MCF 10A (cell line): Measurements from ENCODE around the gene ACTR1A. TPM values are rescaled to one million over a fixed set of nuclear protein-coding genes. Genes with fewer than 3 reads are reported as not detected.
A peak's percentile ranks its signal among the peaks of the same experiment; 100 is the strongest.

Experiments used
- BruUV-seq: library from RNA; stranded (reverse); fragments of 400-500 nt; replicated peaks from 2 replicates; lab custom pipeline; 2021; lab: Mats Ljungman, UMichigan
- CTCF ChIA-PET: fragments of 300-600 bp; sonication (Branson Sonifier 250); formaldehyde crosslinking; extraction: SDS; loops from one replicate; lab custom pipeline; 2021; ENCODE audit warnings: antibody characterized with exemption, inconsistent platforms; lab: Yijun Ruan, JAX
- POLR2A ChIA-PET: fragments of 300-600, 350-650 bp; sonication (Branson Sonifier 250); formaldehyde crosslinking; extraction: SDS; loops from one replicate; lab custom pipeline; 2020; ENCODE audit warnings: antibody characterized with exemption, inconsistent platforms; lab: Yijun Ruan, JAX
- DNase-seq: peaks from one replicate; pipeline ENCODE4 v3.0.0-alpha.2; 2018; ENCODE audit not compliant: unreplicated experiment
- H3K27ac Mint-ChIP-seq: one replicate; pipeline ENCODE4 v1.8.0; 2022; ENCODE audit warnings: mild to moderate bottlenecking, low read depth, mixed read lengths; ENCODE audit not compliant: unreplicated experiment
- H3K27me3 Mint-ChIP-seq: one replicate; pipeline ENCODE4 v1.8.0; 2022; ENCODE audit warnings: mixed read lengths; ENCODE audit not compliant: insufficient read depth, unreplicated experiment
- H3K36me3 Mint-ChIP-seq: one replicate; pipeline ENCODE4 v1.8.0; 2022; ENCODE audit warnings: mild to moderate bottlenecking, moderate library complexity, mixed read lengths; ENCODE audit not compliant: insufficient read depth, unreplicated experiment
- H3K4me1 Mint-ChIP-seq: one replicate; pipeline ENCODE4 v1.8.0; 2022; ENCODE audit warnings: mixed read lengths; ENCODE audit not compliant: insufficient read depth, unreplicated experiment
- H3K4me3 Mint-ChIP-seq: one replicate; pipeline ENCODE4 v1.8.0; 2022; ENCODE audit warnings: mild to moderate bottlenecking, moderate library complexity, mixed read lengths; ENCODE audit not compliant: unreplicated experiment
- H3K9me3 Mint-ChIP-seq: one replicate; pipeline ENCODE4 v1.8.0; 2022; ENCODE audit warnings: mixed read lengths; ENCODE audit not compliant: unreplicated experiment
- intact Hi-C: fragments of 100-400 bp; cut with micrococcal nuclease; formaldehyde crosslinking; loops from 2 replicates; pipeline ENCODE4 v1.14.1; 2022
- total RNA-seq: library from RNA; stranded (reverse); gene quantifications from 2 replicates; pipeline ENCODE4 v1.2.3, GENCODE V29; 2022
- TF ChIP-seq, protein P1 (sequence below): fragments of 200-600 bp; IDR thresholded peaks from one replicate; pipeline ENCODE4 v1.8.0; 2022; ENCODE audit warnings: antibody characterized with exemption, mild to moderate bottlenecking; ENCODE audit not compliant: unreplicated experiment

ACTR1A gene
- total RNA-seq, 1 experiment from 2014 or later: 60.1 TPM

DNA sequence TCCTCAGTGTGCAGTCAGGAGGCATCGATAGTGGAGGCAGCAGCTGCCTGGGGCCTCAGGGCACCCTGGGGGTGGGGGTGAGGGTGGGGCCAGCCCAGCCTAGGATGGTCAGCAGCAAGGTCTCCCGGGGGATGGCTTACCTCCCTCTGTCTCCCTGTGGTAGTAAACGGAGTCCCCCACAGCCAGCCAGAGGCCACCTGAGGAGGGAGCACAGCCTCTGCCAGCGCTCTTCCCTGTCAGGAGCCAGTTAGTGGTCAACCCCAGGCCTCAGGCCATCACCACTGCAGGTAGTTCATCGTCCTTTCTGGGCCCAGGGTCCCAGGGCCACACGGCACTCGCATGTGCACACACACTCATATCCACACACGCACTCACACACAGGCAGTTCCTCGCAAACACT lies 22.1 kb downstream of the ACTR1A start:
- no peaks in the 10 kb centered on the region for H3K27me3 Mint-ChIP-seq
- no peaks in the 10 kb centered on the region for H3K4me1 Mint-ChIP-seq
- TF ChIP-seq, protein P1, sequence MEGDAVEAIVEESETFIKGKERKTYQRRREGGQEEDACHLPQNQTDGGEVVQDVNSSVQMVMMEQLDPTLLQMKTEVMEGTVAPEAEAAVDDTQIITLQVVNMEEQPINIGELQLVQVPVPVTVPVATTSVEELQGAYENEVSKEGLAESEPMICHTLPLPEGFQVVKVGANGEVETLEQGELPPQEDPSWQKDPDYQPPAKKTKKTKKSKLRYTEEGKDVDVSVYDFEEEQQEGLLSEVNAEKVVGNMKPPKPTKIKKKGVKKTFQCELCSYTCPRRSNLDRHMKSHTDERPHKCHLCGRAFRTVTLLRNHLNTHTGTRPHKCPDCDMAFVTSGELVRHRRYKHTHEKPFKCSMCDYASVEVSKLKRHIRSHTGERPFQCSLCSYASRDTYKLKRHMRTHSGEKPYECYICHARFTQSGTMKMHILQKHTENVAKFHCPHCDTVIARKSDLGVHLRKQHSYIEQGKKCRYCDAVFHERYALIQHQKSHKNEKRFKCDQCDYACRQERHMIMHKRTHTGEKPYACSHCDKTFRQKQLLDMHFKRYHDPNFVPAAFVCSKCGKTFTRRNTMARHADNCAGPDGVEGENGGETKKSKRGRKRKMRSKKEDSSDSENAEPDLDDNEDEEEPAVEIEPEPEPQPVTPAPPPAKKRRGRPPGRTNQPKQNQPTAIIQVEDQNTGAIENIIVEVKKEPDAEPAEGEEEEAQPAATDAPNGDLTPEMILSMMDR: no peak
- ChIA-PET POLR2A (interaction anchor here (1.3 to 1.8 kb wide), 2 partner anchors 21 to 60 kb away, joined by 4 to 7 read pairs; partner anchors contain the start of gene FBXL15), CTCF (interaction anchor here (0.5 to 2.4 kb wide), 9 partner anchors 10 to 756 kb away, joined by 3 to 28 read pairs (median 5); no protein-coding TSS in a partner anchor)
- intact Hi-C loops: no loop called here
- H3K36me3 Mint-ChIP-seq: peaks cover 45% of the 10 kb centered on the region
- DNase-seq: no peak
- no peaks in the 10 kb centered on the region for H3K9me3 Mint-ChIP-seq
- H3K27ac Mint-ChIP-seq: no peak overlapping the region
- H3K4me3 Mint-ChIP-seq: no peak overlapping the region
- no TSS peak for BruUV-seq

DNA sequence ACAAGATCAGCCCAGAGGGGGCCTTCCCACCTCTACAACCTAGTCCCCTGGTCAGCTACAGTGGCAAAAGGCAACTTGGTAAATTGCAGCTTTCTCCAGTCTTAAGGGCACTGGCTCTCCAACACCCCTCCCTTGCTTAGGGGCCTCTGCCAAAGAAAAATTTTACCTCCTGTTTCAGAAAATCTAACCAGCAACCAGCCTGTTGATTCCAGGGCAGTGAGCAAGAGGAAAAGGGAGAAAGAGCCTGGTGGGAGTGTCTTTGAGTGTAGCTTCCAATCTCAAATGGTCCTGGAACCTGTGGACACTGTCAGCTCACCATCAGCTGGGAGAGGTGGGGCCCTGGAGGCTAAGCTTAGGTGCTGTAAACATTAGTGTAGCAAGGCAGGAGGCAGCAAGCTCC lies 22.9 kb downstream of the ACTR1A start:
- TF ChIP-seq, protein P1: no peak
- Mint-ChIP-seq H3K9me3 (no peaks in the 10 kb centered on the region), H3K4me1 (no peaks in the 10 kb centered on the region), H3K27me3 (no peaks in the 10 kb centered on the region), H3K27ac (no peak overlapping the region), H3K36me3 (peaks cover 37% of the 10 kb centered on the region), H3K4me3 (no peak overlapping the region)
- BruUV-seq: no TSS peak
- CTCF ChIA-PET: interaction anchor here (0.6 to 2.4 kb wide), 27 partner anchors 8 to 322 kb away, joined by 3 to 28 read pairs (median 4); partner anchors contain the start of gene C10orf95
- POLR2A ChIA-PET: interaction anchor here (1.0 to 1.8 kb wide), 8 partner anchors 21 to 59 kb away, joined by 3 to 7 read pairs (median 4); partner anchors contain the start of genes C10orf95 and FBXL15
- intact Hi-C loops: loop anchor here (1.0 to 2.0 kb wide), 5 partner anchors 57 to 310 kb away; no protein-coding TSS in a partner anchor
- DNase-seq: no peak

DNA sequence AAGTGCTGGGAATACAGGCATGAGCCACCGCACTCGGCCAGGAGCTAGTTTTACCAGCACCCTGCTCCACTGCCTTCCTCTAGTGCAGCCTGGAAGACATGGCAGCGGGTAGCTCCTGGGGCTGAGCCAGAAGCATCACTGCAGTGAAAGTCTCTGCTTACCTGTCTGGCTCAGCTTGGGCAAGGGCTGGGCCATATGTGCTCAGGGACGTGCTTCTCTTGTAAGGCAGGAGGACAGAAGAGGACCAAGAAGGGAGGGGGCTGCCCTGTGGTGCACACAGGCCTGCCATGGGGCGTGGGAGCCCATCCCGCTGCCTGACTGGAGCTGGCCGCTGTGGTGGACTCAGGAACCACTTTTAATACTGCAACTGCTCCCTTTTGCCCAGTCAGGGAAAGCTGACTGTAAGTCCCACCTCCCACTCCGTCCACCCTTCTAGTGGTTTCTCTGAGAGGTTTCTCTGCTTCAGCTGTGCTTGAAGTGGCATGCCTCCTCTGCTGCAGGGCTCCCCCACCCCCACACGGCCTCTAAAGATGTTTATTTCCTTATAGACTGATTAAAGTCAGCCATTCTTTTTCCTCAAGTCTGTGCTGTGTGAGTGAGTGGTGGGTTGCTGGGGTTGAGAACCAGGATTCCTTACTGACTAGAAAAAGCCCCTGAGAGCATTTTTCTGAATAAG lies 25.9 kb downstream of the ACTR1A start:
- Mint-ChIP-seq H3K4me3 (no peak overlapping the region), H3K4me1 (no peaks in the 10 kb centered on the region), H3K36me3 (peaks cover 23% of the 10 kb centered on the region), H3K9me3 (no peaks in the 10 kb centered on the region), H3K27me3 (no peaks in the 10 kb centered on the region), H3K27ac (no peak overlapping the region)
- ChIA-PET POLR2A (interaction anchor here (0.6 to 1.9 kb wide), 2 partner anchors 45 to 208 kb away, joined by 3 to 4 read pairs; partner anchors contain the start of gene CUEDC2), CTCF (interaction anchor here (0.6 to 1.1 kb wide), 4 partner anchors 9 to 73 kb away, joined by 3 to 6 read pairs (median 3); no protein-coding TSS in a partner anchor)
- intact Hi-C loops: no loop called here
- TF ChIP-seq, protein P1: no peak
- no TSS peak for BruUV-seq
- no peak for DNase-seq

DNA sequence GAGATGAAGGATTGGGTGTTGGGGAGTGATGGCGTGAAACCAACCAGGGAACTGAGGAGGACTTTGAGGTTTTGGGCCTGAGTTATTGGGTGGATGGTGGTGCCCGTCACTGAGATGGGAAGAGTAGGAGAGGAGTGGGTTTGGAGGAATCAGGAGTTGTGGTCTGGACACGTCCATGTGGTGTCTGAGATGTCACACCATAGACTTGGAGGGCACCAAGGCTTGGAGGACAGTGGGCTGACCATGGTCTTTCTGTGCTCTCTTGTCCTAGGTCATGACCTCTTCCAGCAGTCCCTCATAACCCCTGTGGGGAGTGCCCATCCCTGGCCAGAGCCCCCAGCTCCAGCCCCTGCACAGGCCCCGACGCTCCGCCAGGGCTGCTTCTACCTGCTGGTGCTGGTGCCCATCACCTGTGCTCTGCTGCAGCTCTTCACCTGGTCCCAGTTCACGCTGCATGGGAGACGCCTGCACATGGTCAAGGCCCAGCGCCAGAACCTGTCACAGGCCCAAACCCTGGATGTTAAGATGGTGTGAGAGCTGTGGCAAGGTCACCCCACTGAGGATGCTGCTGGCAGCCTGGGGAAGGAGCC lies 27.0 kb downstream of the ACTR1A start:
- Mint-ChIP-seq H3K27ac (peak overlapping the region; percentile 71), H3K36me3 (peaks cover 21% of the 10 kb centered on the region), H3K9me3 (no peaks in the 10 kb centered on the region), H3K4me3 (no peak overlapping the region), H3K27me3 (no peaks in the 10 kb centered on the region), H3K4me1 (no peaks in the 10 kb centered on the region)
- TF ChIP-seq, protein P1: no peak
- BruUV-seq: no TSS peak
- no peak for DNase-seq
- POLR2A ChIA-PET: interaction anchor here (0.7 to 1.8 kb wide), 2 partner anchors 14 to 25 kb away, joined by 4 to 5 read pairs; partner anchors contain the start of gene C10orf95
- intact Hi-C loops: no loop called here
- CTCF ChIA-PET: no interaction called here
